Raji (cell line): ENCODE results near the gene DNAJC9.

Experiments
- POLR2A ChIP-seq: IDR thresholded peaks from 2 replicates; pipeline ENCODE4 v1.6.1; 2011; ENCODE audit warnings: low read depth, low read length, control low read depth; ENCODE audit not compliant: insufficient read depth

DNAJC9 gene, protein sequence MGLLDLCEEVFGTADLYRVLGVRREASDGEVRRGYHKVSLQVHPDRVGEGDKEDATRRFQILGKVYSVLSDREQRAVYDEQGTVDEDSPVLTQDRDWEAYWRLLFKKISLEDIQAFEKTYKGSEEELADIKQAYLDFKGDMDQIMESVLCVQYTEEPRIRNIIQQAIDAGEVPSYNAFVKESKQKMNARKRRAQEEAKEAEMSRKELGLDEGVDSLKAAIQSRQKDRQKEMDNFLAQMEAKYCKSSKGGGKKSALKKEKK

DNA sequence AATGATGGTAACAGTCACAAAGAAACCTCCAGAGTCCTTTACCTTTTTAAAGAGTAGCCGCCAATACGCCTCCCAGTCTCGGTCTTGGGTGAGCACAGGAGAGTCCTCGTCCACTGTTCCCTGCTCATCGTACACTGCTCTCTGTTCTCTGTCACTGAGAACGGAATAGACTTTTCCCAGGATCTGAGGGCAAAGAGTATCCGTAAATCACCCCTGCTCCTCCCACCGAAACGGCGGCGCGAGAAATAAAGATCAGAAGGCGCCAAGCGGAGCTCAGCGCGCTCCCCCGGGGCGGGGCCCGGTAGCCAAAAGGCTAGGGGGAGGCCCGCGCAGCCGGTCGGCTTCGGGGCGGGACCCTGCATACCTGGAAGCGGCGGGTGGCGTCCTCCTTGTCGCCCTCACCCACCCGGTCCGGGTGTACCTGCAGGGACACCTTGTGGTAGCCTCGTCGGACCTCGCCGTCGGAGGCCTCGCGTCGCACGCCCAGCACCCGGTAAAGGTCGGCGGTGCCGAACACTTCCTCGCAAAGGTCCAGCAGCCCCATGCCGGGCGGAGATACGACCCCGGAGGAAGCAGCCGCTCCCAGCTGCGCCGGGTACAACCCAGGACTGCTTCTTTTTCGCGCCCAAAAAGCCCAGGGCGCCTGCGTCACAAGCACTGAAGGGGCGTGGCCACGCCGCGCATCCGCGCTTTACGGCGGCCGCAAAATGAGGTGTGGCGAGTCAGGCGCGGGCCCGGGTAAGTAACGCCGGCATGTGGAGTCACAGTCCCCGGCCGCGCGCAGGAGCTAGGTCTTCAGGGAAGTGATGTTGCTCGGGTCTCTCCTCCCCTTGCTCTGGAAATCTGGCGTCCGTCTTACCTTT lies at the start of gene DNAJC9:
Gene DNAJC9, minus strand, starts transcription at position 610 of the 863 bp plus-strand sequence. Its CDS starts 66 bp downstream, at position 544.
- TF ChIP-seq POLR2A, result peak; percentile 98

DNA sequence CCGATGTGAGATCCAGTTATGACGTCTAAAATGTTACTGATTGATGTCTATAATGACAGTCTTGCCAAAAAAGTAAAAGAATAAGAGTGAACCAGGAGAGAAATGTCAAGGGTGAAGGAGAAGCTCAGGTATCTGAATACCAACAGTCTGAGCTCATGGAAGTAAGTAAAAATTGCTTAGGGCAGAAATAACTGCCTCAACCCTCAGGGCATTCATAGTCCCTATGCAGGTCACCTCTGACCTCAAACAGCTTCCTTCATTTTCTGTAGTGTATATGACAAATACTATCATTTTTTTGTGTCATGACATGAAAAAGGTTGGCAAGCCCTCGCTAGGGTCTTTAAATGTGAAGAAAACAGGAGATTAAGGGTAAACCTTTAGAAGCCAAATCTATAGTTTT lies 46.4 kb upstream of the DNAJC9 start:
- TF ChIP-seq POLR2A, result no peak

DNA sequence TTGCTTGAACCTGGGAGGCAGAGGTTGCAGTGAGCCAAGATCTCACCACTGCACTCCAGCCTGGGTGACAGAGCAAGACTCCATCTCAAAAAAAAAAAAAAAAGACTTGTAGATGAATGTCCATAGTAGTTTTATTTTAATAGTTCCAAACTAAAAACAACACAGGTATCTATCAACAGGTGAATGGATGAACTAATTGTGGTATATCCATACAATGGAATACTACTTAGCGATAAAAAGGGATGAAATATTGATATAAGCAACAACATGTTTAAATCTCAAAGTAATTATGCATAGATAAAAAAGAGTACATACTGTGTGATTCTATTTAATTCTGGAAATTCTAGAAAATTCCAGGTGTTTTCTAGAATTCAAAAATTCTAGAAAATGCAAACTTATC lies 42.9 kb upstream of the DNAJC9 start:
- no peak for TF ChIP-seq POLR2A

DNA sequence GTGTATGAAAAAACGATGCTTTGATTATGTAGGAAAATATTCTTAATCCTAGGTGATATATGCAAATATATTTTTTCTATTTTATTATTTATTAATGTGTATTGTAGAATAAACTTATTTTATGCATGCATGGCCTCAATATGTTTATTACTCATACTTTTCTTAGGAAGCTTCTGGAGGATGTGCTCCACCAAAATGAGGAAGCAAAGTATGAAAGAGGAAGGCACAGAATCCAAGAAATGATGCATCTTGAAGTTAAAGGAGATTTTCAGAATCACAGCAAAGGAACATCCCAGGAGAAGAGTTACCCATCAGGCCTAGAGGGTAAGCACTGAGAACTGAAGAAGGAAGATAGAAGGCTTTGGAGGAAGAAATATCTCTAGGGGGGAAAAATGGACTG lies 40.4 kb upstream of the DNAJC9 start:
- no peak for TF ChIP-seq POLR2A

DNA sequence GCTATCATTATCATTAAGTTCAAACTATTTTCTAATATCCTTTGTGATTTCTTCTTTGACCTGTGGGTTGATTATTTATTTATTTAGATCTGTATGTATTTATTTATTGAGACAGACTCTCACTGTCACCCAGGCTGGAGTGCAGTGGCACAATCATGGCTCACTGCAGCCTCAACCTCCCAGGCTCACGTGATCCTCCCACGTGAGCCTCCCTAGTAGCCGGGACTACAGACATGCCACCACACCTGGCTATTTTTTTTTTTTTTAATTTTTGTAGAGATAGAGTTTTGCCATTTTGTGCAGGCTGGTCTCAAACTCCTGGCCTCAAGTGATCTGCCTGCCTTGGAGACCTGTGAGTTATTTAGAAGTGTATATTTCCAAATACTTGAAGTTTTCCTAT lies 34.0 kb upstream of the DNAJC9 start:
- no peak for TF ChIP-seq POLR2A

DNA sequence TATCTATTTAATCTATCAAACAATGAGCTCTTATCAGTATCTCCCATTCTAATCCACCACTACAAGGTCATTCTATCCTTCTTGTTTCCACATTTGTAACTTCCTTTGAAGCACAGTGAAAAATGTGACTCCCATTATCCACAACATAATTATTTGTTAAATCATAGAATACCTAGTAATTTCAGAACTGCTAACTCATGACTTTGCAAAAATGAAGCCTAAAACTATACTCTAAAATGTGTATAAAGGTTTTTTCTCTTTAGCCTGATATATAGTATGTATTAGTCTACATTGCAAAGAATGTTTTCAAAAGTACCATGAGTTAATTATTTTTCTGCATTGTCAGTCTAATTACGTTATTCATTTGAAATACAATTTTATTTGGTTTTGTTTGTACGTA lies 17.4 kb upstream of the DNAJC9 start:
- no peak for TF ChIP-seq POLR2A

DNA sequence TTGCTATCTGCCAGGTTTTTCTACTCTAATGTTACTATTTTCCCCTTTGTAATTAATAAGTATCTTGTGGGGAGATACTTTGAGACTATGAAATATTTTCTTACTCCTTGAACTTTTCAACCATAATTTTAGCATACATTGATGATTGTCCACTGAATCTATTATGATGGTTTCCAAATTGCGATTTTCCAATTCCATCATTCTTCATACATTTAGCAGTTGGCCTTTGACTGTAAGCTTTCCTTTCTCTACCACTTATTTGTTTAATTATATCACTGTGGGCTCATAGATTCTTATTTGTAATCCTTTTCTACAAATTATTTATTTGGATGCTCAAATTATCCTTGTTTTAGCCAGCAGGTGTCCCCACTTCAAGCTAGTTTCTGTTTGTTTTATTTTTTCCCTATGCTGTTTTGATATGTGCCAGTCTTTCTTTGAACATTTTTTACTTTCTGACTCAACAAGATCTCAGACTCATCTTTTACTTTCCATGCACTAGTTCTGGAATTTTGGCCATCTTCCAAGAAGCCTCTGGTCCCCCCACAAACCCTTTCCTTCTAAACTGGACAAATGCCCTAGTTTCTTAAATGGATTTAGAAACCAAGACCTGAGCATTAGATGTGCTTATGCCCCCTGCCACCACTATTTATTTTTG lies 16.8 kb upstream of the DNAJC9 start:
- no peak for TF ChIP-seq POLR2A

DNA sequence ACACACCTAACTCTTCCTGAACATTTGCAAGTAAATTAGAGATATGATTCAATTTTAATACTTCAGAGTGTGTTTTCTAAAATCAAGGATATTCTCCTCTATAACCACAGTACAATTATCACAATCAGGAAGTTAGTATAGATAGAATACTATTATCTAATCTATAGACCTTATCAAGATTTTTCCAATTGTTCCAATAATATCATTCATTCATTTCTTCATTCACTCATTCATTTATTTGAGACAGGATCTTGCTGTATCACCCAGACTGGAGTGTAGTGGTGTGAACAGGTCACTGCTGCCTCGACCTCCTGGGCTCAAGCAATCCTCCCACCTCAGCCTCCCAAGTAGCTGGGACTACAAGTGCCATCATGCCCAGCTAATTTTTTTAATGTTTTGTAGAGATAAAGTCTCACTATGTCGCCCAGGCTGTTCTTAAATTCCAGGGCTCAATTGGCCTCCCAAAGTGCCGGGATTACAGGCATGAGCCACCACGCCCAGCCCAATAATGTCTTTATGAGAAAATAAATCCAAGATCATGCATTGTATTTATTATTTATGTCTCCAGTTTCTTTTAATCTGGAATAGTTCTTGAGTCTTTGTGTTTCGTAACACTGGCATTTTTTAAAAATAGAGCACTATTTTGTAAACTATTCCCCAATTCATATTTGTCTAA lies 16.0 kb upstream of the DNAJC9 start:
- no peak for TF ChIP-seq POLR2A

DNA sequence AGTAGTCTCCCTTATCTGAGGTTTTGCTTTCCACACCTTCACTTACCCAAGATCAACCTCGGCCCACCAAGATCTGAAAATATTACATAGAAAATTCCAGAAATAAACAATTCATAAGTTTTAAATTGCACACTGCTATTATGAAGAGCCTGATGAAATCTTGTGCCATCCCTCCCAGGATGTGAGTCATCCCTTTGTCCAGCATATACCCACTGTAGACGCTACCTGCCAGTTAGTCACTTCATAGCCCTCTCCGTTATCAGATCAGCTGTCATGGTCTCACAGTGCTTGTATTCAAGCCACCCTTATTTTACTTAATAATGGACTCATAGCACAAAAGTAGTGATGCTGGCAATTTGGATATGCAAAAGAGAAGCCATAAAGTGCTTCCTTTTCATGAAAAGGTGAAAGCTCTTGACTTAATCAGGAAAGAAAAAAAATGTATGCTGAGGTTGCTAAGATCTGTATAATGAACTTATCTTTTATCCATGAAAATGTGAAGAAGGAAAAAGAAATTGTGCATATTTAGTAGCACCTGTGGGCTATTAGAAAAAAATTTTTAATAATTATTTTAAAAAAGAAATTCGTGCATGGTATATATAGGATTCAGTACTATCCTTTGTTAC lies 15.2 kb upstream of the DNAJC9 start:
- no peak for TF ChIP-seq POLR2A

DNA sequence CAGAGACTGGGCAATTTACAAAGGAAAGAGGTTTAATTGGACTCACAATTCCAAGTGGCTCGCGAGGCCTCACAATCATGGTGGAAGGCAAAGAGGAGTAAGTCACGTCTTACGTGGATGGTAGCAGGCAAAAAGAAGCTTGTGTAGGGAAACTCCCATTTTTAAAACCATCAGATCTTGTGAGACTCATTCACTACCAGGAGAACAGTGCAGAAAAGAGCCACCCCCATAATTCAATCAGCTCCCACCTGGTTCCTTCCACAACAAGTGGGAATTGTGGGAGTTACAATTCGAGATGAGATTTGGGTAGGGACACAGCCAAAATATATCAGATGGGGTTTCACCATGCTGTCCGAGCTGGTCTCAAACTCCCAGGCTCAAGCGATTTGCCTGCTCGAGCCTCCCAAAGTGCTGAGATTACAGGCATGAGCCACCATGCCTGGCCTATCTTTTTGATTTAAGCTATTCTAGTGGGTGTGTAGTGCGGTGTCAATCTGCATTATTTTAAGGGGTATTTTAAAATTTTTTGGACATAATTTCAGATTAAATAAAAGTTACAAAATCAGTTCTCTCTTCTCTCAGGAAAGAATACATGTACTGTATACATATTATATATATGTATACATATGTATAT lies 14.4 kb upstream of the DNAJC9 start:
- TF ChIP-seq POLR2A, result no peak

DNA sequence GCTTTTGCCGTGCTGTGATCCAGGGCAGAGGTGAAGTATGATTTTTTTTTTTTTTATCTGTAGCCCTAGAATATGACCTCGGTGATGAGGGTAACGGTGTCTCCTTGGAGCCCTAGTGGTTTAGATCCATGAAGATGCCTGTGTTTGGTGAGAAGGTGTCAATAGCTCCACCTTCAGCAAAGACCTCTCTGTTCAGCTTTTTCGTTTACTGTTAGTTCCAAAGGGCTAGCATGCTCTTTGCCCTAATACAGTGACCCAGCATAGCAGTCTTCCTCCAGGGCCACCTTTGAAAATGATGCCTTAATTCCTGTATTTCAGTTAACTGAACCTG lies 6.1 kb upstream of the DNAJC9 start:
- TF ChIP-seq POLR2A, result no peak

DNA sequence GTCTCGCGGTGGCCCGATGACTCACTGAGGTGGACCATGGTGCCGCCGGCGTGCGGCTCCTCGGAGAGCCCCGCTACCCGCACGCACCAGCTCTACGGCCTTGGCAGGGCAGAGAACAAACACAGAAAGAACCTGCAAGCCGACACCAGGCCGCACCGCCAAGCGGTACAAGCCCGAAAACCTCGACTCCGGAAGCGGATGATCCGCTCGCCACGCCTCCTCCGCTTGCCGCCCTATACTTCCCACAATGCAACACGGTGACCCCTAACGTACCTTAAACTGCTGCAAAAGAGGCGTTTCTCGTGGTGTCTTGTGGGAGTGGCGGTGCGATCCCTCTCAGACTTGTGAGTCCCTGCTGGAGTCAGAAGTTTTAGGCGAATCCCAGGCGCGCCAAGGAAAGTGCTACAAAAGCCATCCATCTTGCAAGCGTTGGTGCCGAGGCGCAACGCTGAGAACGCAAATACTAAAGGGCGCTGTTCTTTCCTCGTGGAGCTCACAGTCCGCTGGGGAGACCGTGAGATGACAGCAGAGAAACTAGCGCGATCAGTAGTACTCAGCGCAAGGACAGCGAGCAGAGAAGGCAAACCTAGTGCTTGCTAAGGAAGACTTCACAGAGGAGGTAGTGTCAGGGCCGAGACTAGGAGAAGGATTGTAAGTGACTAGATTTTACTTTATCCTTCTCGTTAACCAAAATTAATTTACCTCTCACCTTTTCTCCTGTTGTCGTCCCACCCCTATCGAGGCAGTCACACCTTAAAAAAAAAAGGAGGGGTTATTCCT lies 5.6 kb upstream of the DNAJC9 start, which contains the start of gene MRPS16:
Gene MRPS16, minus strand, starts transcription at position 200 of the 780 bp plus-strand sequence. Its CDS starts 162 bp downstream, at position 38.
- TF ChIP-seq POLR2A, result peak; percentile 97

DNA sequence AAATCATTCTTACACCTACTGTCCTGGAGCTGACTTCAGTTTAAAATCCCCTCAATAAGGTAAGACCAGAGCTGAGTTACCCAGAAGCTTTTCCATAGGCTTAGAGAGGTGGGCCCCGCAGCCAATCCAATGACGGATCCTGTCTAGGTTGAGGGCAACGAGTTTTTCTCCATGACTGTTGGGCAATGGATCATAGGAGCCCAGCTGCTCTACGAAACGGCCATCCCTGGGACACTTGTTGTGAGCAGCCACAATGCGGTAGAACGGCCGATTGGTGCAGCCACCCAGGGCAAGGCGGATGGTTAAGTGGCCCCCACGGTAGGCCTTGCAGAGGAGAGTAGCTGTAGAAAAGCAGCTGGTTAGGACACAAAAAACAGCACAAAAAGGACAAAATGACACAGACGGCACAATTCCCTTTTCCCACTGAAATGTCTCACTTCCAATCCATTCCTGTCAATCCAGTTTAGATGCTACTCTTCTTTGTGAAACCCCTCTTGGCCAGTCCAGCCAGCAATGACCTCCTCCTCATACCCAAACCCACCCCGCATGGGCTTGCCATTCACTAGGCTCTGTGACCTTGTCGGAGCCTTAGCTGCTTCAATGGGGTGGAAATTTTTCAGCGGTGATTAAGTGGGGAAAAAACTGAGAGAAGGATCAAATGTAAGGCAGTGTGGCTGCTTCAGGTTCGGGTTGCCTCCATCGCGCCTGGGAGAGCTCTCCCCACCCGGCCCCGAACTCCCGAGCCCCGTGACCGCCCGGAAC lies 4.8 kb upstream of the DNAJC9 start:
- TF ChIP-seq POLR2A, result no peak
